Smooth muscle cell of the brain vasculature (primary cell): Measurements from ENCODE around the gene COMMD1.
"Not testable (repeated sequence)": the region's sequence is repeated elsewhere in the genome, so short reads cannot be mapped to it uniquely, and the experiment has no call there.

Experiments used
- DNase-seq: peaks from one replicate; pipeline ENCODE4 v3.0.0-alpha.2; 2012; ENCODE audit warnings: low read depth, low spot score

COMMD1 gene

DNA sequence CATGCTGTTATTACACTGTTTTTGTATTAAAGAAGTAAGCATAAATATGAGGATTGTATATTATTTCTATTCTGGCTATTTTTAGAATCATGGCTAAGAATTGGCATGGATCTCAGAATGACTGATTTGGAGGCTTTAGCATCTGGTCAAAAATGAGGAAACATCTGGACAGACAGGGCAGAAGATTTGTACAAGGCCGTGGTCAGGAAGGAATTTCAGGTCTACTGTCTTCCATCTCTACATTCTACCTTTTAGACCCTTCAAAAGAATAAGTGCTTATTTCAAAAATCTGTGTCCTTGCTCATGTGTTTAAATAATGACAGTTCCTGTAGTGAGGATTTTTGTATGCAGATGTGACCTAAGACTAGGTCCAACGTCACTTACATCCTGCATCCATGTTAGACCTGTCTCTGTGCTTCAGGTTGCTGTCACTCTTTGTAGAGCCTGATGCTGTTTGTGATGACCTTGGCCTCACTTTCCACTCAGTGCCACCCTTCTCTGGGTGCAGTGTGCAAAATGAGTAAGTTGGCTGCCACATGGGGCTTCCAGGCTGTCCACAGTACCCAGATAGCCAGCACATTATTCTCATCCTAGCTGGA is 235.8 kb downstream of the COMMD1 start:
- DNase-seq = no peak

- no peak for DNase-seq
Observed at GRCh38 chr2:62142054-62142453, 236.6 kb downstream of the COMMD1 start.

GRCh38 chr2:62143696-62144095 is 238.2 kb downstream of the COMMD1 start:
- DNase-seq = no peak

GRCh38 chr2:62144689-62145477 is 239.4 kb downstream of the COMMD1 start:
- no peak for DNase-seq

GRCh38 chr2:62145478-62146100 is 240.1 kb downstream of the COMMD1 start:
- DNase-seq = no peak

- DNase-seq = not testable (repeated sequence)
Observed at GRCh38 chr2:62146790-62147189, 241.3 kb downstream of the COMMD1 start.

GRCh38 chr2:62147610-62148301 is 242.3 kb downstream of the COMMD1 start:
- DNase-seq = no peak

DNA sequence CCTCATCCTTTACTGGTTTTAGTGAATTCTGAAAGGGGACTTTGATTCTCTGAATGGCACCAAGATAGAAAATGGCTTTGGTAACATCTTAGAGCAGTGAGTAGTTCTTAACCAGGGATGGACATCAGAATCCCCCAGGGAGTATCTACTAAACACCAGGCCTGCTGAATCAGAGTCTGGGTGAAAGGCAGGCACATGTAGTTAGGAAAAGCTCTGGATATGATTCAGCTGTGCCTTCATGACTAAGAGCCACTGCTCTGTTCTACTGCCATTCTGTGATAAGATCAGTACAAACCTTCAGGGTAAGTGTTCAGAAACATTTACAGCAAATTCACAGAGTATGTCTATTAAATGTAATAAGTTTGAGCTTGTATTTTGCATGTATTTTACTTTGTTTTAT is 244.2 kb downstream of the COMMD1 start:
- peak; percentile 36 for DNase-seq

DNA sequence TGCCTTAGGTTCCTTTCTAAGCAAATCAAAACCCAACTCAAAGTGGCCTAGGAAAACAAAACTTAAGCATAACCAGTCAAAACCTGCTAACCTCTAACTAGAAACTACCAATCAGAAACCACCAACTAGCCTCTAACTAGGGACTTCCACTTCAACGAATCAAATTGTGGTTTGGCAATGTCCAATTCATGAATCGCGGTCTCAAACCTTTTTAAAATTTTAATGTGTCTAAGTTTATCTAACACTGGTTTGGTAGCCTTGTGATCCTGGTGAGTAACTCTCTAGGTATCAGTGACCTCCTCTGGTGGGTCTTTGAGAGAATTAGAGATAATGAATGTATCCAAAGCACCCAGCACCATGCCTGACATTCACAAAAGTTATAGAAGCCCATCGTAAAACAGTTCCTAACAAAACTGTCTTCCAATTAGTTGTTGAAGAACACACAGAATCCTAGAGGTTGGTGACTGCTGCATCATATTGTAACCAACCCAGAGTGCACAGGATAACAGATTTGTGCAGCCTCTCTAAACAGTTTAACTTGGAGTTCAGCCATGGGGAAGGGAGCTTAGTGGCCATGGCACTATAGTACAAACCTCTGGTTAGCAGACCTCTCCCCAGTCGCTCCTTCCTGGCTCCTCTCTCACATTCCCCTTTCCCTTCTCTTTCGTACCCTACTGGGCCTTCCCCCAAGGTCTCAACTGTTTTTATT is 245.3 kb downstream of the COMMD1 start:
- DNase-seq = no peak

DNA sequence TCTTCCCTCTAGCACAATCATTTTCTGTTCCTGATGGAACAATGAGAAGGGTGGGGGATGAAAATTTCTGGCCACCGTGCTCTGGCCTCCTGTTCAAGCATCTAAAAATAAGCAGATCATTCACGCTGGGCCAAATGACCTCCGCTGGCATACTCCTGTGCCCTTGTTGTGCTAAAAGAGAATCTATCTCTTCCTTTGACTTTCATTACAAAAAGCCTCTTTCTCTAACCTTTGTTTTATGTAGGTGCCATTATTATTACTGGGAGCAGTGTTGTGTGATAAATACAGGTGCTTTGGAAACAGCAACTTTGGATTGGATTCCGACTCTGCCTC is 245.8 kb downstream of the COMMD1 start:
- DNase-seq = no peak

GRCh38 chr2:62152000-62152399 is 246.5 kb downstream of the COMMD1 start:
- no peak for DNase-seq

- DNase-seq = no peak
Observed at GRCh38 chr2:62156861-62157496, 251.5 kb downstream of the COMMD1 start.

DNA sequence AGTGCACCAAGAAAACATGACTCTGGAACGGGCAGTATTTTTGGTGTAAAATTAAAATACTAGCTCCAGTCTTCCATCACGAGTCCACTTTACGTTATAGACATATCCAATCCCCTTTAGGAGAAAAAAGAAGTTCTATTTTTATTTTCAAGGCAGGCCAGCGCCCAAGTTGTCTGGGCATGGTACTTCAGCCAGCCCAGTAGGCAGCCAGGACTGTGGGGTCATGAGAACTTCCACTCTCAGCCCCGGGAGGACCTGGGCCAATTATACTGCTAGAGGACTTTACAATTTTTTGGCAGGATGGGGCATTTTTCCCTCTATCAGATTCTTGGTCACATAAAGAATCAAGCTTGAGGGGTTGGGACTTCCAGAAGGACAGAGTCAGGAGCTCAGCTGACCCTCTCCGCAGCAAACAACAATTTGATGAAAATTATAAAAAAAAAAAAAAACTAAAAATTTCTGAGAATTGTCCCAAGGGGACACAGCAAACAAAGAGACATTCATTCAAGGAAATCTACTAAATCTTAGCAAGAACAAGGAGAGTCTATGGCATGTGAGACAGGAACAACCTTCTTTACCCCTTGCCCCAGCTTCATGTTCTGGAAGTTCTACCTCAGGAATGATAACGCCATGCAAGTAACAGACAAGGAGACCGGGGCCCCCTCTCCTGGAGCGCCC is 253.1 kb downstream of the COMMD1 start:
- no peak for DNase-seq

GRCh38 chr2:62160691-62161090 is 255.2 kb downstream of the COMMD1 start:
- DNase-seq = not testable (repeated sequence)

GRCh38 chr2:62163106-62163831 is 257.8 kb downstream of the COMMD1 start:
- DNase-seq = no peak

DNA sequence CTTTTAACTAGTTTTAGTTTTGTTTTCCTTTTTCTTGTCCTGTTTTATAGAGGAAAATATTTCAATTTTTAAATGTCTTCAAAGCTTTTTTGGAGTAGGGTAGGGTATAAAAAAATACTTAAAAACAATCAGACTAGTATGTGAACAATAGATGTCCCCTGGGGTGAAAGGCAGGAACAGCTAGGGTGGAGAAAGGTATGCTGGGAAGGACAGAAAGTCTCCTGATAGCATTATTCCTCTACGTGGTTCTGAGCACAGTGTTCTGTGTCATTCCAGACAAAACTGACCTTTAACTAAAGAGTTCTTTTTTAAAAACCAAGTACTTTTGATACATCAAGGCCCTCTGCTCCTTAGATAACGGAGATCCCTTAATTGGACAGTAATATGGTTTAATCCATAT is 258.4 kb downstream of the COMMD1 start:
- DNase-seq = no peak

DNA sequence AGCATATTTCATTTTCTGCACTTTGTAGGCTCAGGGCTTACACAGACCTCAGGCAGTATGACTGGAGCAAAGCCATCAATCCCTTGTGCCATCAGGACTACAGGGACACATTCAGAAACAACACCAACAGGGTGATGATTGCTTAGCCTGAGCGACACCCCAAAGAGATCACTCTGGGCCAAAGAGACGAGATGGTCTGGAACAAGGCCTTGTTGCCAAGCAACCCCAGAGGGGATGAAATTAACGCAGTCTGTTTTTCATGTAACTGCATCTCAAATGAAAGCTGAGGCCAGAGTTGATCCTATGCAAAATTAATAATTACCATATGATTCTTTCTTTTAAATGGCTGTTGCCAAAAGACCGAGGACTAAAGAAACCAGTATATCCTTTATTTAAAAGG is 270.3 kb downstream of the COMMD1 start:
- no peak for DNase-seq

DNA sequence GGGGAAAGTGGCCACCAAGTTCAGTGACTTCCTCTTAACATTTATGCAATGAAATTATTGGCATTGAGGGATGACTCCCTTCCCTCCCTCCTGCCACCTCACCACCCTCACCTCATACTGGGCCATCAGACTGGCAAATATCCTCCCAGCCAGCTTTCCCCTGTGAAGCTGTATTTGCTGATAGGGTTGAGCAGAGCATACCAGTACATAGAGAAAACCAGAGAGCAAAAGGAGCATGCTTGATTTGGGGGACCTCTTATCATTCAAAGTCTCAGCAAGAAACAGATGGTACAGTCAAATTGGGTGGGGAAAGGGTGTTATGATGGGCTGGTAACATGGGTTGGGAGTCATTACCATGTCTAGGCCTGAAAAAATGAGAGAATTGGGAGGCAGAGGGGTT is 271.3 kb downstream of the COMMD1 start:
- no peak for DNase-seq

DNA sequence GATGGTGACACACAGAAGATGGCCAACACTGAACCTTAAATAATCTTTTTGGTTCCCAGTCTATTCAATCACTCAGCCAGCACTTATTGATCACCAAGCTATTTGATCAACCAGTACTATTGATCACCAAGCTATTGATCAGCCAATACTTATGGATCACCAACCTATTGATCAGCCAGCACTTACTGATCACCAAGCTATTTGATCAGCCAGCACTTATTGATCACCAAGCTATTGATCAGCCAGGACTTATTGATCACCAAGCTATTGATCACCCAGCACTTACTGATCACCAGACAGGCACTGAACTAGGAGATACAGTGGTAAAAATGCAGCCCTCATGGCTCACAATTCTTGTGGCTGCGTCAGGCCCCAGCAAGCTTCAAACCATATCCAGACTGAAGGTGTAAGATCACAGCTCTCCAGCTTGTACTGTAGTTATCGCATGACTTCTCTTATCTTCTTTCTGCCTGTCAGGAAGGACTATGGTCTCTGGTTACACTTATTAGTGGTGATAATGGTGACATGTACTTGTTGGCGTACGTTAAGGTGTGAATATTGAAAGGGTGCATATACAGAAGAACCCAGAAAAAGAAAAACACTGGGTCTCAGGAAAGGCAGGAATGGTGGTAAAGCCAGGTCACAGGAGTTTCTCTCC is 272.0 kb downstream of the COMMD1 start:
- no peak for DNase-seq
